22Rv1 (cell line): ENCODE results near the gene SELPLG.

Experiments used
- H3K27ac ChIP-seq: fragments of 450-650 bp; 2 replicates; pipeline ENCODE4 v1.5.1; 2017
- ZFX ChIP-seq: fragments of 450-650 bp; IDR thresholded peaks from 2 replicates; pipeline ENCODE4 v1.6.1; 2017; ENCODE audit warnings: antibody characterized with exemption, borderline replicate concordance
- TF ChIP-seq, protein P1 (sequence below): fragments of 450-650 bp; IDR thresholded peaks from 2 replicates; pipeline ENCODE4 v1.5.1; 2017; ENCODE audit warnings: mild to moderate bottlenecking

The SELPLG gene

DNA sequence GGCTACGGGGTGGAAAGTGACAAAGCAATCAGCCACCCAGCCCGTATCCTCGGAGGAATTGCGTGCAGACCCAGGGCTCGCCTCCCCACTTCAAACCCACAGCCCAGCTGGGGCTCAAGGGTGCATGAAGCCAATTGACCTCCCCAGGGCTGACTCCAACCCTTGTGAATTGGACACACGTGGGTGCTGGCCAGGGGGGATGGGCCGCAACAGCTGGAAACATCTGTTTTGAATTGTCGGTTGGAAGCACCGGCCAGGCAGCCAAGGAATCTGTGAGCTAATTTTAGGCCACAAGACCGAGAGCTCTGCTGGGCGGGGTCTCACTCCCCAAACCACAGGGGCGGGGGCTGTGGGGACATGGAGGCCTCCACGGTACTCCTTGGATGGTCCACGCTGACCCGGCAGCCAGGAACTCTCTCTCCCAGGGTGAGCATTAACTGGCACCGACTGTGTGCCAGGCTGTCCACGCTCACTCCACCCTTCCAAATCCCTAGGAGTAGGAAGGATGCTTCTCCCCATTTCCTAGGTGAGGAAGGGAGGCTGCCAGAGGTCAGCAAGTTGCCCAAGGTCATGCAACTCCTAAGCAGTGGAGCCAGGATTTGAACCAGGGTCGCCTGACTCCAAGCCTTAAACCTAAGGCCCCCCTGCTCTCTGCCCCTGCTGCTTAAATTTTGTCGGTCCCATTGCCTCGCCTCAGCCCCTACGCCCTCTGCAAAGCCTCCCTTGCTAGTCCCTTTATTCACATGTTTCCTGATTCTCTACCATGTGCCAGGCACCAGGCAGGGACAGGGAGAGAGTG is 24.0 kb downstream of the SELPLG start:
- H3K27ac ChIP-seq: no peak overlapping the region
- TF ChIP-seq ZFX: no peak
- TF ChIP-seq, protein P1, sequence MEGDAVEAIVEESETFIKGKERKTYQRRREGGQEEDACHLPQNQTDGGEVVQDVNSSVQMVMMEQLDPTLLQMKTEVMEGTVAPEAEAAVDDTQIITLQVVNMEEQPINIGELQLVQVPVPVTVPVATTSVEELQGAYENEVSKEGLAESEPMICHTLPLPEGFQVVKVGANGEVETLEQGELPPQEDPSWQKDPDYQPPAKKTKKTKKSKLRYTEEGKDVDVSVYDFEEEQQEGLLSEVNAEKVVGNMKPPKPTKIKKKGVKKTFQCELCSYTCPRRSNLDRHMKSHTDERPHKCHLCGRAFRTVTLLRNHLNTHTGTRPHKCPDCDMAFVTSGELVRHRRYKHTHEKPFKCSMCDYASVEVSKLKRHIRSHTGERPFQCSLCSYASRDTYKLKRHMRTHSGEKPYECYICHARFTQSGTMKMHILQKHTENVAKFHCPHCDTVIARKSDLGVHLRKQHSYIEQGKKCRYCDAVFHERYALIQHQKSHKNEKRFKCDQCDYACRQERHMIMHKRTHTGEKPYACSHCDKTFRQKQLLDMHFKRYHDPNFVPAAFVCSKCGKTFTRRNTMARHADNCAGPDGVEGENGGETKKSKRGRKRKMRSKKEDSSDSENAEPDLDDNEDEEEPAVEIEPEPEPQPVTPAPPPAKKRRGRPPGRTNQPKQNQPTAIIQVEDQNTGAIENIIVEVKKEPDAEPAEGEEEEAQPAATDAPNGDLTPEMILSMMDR: no peak

DNA sequence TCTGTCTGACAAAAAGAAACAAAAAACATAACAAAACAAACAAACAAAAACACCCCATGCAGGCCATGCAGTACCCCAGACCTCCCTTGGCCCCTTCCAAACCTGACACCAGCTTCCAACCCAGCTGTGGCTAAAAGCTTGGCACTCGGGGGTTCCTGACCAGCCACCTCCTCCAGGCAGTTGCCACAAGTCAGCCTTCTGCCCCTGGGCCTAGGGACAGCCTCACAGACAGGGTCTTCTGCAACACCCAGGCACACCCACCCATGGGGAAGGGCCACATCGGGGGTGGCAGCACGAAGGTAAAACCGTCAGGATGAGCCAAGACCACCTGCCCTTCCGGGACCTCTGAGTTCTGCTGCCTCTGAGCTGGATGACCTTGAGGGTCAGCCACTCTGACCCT is 25.1 kb downstream of the SELPLG start:
- TF ChIP-seq, protein P1: no peak
- TF ChIP-seq ZFX: no peak
- no peak overlapping the region for H3K27ac ChIP-seq

DNA sequence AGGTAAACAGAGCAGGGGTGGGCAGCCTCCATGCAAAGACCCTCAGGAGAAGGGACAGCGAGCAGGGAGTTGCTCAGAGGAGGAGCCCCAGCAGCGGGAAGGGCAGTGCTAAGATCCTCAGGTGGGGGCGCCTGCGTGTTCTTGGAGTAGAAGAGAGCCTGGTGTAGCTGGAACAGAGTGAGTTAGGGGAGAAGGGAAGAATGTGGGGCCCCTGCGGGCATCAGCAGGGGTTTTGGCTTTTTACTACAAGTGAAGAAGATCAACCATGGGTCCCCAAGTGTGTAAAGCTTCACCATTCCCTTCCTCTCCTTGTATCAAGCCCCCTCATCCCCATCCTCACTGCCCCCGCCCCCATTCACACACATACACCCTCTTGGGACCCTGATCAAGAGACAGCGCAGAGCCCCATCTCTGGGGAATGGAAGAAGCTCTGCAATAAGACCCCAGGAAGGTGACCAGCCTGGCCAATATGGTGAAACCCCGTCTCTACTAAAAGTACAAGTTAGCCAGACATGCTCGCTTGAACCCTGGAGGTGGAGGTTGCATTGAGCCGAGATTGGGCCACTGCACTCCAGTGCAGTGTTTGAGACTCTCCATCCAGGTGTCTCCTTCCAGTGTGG is 25.6 kb downstream of the SELPLG start:
- no peak overlapping the region for H3K27ac ChIP-seq
- TF ChIP-seq, protein P1: no peak
- no peak for TF ChIP-seq ZFX

DNA sequence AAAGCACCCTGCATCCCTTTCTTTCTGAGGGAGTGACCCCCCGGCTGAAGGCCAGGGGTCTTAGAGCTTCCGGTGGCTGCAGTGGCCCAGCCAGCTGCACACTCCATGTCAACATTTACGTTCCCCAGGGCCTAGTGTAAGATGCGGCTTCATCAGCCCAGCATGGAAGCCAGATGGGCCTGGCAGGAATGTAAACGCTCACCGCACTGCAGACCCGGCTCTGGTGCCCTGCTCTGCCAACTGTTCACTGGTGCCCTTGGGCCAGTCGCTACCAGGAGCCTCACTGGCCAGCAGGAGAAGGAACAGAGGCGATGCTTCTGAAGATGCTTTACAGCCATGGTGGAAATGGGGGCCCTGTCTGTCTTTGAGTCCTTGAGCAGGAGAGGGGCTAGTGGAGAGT is 27.2 kb downstream of the SELPLG start:
- TF ChIP-seq ZFX: no peak
- TF ChIP-seq, protein P1: no peak
- no peak overlapping the region for H3K27ac ChIP-seq

DNA sequence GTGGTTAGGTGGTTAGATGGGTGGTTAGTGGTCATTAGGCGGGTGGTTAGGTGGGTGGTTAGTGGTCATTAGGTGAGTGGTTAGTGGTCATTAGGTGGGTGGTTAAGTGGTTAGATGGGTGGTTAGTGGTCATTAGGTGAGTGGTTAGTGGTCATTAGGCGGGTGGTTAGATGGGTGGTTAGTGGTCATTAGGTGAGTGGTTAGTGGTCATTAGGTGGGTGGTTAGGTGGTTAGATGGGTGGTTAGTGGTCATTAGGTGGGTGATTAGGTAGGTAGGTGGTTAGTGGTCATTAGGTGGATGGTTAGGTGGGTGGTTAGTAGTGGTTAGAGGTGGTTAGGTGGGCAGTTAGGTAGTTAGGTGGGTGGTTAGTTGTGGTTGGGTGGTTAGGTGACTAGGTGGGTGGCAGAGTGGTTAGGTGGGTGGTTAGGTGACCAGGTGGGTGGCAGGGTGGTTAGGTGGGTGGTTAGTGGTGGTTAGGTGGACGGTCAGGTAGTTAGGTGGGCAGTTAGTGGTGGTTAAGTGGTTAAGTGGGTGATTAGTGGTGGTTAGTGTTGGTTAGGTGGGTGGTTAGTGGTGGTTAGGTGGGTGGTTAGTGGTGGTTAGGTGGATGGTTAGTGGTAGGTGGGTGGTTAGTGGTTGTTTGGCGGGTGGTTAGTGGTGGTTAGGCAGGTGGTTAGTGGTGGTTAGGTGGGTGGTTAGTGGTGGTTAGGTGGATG is 27.8 kb downstream of the SELPLG start:
- H3K27ac ChIP-seq: no peak overlapping the region
- TF ChIP-seq, protein P1: no peak
- no peak for TF ChIP-seq ZFX

DNA sequence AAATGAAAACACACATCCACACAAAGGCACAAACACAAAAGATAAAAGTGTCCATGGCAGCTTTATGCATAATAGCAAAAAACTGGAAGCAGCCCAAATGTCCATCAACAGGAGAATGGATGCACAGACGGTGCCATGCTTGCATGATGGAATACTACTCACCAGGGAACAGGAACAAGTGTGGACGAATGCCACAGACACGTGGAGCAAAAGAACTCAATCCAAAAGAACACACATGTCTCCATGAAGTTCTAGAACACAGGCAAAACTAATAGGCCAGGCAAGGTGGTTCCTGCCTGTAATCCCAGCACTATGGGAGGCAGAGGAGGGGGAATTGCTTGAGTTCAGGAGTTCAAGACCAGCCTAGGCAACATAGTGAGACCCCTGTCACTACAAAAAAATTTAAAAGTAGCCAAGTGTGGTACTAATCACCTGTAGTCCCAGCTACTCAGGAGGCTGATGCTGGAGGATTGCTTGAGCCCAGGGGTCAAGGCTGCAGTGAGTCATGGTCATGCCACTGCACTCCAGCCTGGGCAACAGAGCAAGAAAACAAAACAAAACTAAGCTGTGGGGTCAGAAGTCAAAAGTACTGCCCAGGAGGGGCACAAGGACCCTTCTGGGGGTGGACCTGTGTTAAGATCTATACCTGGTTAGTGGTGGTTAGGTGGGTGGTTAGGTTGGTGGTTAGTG is 28.5 kb downstream of the SELPLG start:
- no peak for TF ChIP-seq ZFX
- TF ChIP-seq, protein P1: no peak
- no peak overlapping the region for H3K27ac ChIP-seq
